ENCODE data around the gene CEP112. TPM values are rescaled to one million over a fixed set of nuclear protein-coding genes. Genes with fewer than 3 reads are reported as not detected.

The CEP112 gene
- polyA plus RNA-seq, 1 donor: 16.9 TPM

DNA sequence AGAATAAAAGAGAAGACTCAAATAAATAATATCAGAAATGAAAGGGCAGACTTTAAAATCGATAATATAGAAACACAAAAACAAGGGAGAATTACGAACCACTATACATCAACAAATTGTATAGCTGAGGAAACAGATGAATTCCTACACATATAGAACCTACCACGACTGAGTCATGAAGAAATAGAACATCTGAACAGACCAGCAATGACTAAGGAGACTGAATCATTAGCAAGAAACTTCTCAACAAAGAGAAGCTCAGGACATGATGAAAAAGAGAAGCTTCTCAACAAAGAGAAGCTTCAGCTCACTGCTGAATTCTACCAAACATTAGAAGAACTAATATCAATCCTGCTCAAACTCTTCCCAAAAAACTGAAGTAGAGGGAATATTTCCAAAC lies 255.9 kb downstream of the CEP112 start:
- DNase-seq (ENCODE audit: low read depth): no peak

DNA sequence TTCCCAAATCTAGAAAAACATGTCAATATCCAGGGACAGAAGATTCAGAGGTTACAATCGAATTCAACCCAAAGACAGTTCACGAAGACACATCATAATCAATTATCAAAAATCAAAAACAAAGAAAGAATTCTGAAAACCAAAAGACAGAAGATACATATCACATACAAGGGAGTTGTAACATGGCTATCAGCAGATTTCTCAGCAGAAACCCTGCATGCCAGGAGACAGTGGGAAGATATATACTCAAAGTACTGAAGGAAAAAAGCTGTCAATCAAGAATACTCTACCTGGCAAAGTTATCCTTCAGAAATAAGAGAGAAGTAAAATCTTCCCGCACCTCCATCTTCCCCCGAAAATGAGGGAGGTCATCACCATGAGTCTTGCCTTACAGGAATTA lies 258.6 kb downstream of the CEP112 start:
- DNase-seq (ENCODE audit: low read depth): no peak

DNA sequence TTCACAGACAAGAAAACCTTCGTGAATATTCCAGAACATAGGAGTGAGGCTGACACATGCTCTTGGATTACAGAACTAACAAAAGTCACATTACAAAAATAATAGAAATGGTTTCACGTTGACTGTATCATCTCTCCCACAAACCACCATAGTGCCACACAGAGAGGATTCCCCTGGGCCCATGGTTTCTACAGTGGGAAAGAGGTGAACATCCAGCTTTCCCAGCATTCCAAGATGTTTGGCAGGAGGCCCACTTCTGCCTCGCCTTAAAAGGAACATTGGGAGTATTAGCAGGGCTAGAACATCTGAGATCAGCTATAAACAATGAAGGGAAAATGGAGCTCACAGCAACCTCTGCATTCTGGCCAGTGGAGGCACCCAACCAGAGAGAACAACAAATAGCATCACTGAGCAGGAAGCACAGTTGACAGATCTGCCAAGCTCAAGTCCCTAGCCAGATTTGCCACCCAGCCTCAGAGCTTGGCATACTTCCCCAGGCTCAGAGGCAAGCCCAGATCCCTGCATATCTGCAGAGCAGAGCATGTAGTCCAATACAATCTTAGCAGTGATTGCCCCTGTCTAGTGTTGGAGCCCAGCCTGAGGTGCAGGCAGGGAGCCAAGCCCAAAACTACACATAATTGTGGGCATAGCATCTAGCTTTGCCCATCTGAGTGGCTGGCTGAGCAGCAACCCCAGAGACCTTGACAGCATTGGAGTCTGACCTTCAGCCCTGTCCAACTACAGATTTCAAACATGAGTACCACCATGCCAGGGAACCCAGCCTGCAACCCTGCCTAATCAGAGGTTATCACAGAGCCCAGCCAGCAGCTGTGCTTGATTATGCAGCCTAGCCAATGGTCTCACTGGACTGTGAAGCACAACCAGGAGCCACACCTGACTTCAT lies 260.4 kb downstream of the CEP112 start:
- no peak for DNase-seq (ENCODE audit: low read depth)

DNA sequence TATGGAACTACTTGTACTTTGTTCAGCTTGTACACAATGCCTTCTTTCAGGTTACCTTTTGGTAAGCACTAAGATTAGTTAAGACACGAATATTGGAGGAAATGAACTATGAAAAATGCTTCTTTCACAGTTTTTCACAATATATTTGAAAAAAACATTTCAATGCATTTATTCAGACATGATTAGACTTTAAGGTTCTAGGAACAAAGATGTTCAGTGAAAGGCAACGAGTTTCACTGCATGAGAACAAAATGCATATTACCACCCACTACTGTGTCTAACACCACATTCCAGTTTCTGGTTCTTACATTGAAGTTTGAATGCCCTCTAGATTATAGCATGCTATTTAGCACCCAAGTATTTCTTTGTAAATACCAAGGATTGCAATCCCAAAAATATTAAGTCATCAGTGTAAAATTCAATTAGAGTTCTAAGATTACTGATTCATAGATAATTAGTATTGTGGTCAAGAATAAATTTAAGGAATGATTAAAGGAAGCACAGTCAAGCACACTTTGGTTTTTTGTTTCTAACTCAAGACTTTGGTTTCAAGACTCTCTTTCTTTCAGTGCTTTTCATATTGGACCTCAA lies 261.7 kb downstream of the CEP112 start:
- DNase-seq (ENCODE audit: low read depth): no peak

DNA sequence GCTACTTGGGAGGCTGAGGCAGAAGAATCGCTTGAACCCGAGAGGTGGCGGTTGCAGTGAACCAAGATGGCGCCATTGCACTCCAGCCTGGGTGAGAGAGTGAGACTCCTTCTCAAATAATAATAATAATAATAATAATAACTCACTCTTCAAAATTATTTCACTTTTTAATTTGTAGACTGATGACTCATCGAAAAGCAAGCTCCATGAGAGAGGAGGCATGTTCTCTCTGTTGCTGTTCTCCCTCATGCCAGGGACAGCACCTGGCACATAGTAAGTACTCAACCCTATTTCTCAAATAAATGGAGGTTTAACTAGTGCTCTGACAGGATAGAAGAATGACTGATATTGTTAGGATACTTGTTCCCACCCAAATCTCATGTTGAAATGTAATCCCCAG lies 265.3 kb downstream of the CEP112 start:
- DNase-seq (ENCODE audit: low read depth): no peak

DNA sequence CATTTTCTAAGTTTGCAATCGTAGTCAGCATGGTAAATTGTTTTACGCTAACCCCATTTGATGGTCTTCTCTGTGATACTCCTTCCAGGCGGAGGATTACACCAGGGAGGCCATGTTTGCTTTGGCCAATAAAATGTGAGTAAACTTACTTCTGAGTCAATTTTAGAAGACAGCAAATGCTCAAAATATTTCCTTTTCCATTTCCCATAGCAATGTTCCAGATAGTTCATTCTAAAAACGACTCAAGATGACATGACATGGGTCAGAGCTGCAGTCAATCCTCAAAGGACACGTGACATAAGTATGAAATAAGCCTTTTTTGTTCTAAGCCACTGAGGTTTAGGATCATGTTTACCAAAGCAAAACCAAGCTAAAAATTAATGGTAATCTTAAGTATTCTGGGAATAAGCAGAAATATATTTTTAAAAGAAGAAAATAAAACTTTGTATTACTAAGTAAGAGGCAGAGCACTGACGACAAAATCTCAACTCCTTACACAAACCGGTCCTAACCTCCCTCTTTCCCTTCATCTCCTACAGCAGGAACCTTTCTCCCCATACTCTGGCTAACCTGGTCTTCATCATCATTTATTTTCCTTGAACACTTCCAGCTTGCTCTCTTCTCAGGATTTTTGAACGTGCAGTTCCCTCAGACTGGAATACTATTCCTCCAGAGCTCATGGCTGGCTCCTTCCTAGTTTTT lies 266.2 kb downstream of the CEP112 start:
- peak; percentile 60 for DNase-seq (ENCODE audit: low read depth)

DNA sequence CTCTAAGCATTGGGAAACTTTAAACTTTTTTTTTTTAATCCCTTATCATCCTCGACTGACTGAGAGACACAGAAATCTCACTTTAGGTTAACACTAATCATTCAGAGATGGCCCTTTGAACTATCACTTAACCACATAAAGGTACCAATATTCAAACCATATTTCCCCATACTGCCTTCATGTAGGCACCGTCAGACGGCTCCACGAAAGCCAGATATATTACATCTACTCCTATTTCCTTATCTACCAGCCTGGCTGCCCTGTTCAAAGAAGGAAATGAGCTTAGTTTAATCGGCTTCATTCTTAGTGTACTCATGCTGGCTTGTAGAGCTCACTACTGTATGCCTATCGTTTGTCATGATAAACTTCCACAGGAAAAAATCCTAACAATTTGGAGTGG lies 270.9 kb downstream of the CEP112 start:
- no peak for DNase-seq (ENCODE audit: low read depth)

DNA sequence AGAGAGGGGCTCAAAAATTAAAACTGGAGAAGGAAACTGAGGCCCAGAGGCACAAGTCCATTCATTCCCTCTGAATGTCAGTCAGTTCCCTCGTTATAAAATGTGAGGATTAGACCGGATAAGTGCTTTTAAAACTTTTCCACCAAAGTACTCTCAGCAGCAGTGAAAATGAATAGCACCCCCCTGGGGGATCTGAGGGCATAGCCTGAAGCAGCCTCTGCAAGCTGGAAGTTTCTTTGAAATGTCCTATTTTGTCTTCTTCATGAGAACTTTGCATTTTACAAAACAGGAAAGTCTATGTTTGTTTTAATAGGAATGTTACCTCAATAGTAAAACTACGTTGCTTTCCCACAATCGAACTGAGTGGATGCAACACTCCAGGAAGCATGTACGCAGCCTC lies 273.0 kb downstream of the CEP112 start:
- DNase-seq (ENCODE audit: low read depth): no peak

DNA sequence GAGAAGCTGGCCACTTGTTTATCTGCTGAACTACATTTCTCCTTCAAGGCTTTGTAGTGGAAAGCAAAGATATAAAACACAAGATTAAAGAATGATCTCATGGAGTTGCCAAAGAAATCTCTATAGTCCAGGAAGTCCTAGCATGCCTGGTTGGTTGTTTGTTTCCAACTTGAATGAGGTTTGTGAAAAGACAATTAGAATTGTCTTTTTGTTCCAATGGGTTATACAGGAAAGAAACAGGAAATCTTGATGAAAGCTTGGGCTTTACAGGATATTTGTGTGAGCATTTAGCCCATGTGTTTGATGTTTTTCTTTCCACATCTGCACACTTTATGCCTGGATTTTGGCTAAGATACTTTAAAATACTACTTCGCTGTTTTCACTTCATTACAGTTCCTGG lies 273.4 kb downstream of the CEP112 start:
- no peak for DNase-seq (ENCODE audit: low read depth)

DNA sequence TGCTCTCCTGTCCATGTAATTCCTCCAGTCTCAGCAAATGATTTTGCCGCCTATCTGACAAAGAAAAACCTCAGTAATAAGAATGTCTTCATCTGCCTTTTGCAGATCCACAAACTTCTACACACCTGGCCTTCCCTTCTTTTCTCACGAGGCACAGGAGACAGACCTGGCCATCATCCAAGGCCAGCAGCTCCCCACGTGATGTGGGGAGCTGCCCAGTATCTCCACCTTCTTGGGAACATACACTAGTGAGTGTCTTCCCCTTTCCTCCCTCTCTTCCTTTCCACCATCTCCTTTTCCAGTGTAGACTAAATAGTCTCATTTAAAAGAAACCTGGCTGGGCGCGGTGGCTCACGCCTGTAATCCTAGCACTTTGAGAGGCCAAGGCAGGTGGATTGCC lies 274.4 kb downstream of the CEP112 start:
- DNase-seq (ENCODE audit: low read depth): no peak

DNA sequence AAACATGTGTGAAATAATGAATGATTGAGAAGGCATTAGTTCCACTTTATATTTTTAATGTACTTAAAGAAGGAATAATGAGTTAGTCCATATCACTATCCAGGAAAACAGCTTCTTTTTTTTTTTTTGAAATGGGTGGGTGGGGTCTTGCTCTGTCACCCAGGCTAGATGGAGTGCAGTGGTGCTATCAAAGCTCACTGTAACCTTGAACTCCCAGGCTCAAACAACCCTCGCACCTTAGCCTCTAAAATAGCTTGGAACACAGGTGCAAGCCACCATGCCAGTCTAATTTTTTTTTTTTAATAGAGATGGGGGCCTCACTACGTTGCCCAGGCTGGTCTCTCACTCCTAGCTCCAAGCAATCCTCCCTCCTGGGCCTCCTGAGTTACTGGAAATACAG lies 275.5 kb downstream of the CEP112 start:
- no peak for DNase-seq (ENCODE audit: low read depth)

DNA sequence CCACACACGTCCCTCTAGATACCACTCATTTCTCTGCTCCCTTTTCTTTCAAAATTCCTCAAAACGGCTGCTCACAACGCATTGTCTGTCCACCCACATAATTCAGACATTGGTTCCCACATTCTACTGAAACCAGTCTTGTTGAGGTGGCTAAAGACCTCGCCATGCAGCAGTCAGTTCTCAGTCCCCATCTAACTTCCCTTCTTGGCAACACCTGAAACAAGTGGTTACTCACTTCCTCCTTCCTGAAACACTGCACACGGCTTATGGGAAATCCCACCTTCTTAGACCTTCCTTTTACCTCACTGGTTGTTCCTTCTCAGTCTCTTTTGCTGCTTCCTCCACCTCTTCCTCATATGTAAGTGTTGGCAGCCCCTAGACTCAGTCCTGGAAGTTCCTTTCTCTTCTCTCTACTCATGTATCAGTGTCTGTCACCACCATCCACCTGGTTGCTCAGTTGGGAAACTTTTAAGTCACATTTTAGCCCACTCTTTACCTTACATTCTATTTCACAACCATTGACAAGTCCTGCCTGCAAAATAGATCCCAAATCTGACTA lies 277.1 kb downstream of the CEP112 start:
- DNase-seq (ENCODE audit: low read depth): no peak

DNA sequence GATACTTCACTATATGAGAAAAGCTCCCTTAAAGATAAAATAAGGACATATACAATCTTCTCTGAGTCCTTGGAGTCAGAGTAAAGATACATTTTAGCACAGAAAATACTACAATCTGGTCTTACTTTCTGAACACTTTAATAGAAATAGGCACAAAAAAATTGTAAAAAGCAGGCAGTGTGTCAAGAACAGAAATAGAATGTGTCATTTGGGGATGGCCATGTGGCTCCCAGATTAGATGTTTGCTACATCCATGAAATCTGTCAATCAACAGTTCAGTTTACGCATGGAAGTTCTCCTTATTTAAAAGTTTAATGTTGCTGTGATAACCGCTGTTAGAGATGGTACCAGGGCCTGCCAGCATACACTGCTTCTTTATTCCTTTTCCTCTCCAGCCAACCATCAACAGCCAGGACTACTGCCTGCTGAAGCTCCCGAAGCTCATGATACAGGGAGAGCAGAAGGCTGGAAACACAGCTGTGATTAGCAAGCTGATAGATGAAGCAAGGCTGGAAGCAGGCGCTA lies 278.5 kb downstream of the CEP112 start:
- DNase-seq (ENCODE audit: low read depth): no peak

DNA sequence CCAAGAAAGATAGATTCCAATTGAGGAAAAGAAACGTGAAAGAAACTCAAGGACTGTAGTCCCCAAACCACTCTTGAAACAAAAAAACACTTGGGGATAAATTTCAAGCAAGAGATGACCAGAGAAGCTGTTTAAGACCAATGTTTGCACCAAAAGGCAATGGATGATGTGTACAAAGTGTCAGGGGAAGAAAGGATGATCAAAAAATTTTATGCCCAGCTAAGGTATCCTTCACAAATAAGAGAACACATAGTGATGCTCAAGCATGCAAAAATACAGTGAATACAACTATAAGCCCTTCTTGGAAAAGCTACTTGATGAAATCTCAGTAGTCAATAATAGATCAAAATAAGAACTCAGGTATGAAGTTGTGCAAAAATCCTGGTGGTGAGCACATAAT lies 281.1 kb downstream of the CEP112 start:
- no peak for DNase-seq (ENCODE audit: low read depth)

DNA sequence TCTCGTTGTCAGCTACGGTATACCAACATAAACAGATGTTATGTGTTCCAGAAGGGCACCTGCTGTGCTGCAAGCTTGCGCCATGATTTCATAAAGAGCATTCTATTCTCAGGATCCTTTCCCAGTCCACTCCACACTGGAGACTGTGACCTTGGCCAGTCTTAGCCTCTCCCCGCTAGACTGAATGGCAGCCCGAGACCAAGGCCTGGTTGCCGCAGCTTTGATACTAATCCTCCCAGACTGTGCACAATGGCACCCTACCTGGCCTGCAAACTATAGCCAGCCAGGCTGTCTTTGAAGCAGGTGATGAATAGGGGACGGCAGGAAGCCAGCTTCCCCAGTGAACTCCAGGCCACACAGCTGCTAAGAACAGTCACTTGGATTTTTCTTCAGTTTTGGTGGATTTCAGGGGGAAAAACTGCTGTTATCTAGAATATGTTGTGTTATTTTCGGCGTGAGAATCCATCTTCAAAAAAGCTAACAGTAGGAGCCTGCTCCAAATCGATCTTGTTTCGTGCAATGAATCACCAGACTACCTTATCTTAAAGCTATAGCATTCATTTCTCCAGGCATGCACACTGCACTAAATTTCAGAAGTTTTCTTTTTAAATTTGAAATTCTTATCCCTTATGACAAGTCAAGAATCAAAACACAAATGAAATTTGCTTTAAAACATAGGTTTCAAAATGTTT lies 289.0 kb downstream of the CEP112 start:
- no peak for DNase-seq (ENCODE audit: low read depth)

DNA sequence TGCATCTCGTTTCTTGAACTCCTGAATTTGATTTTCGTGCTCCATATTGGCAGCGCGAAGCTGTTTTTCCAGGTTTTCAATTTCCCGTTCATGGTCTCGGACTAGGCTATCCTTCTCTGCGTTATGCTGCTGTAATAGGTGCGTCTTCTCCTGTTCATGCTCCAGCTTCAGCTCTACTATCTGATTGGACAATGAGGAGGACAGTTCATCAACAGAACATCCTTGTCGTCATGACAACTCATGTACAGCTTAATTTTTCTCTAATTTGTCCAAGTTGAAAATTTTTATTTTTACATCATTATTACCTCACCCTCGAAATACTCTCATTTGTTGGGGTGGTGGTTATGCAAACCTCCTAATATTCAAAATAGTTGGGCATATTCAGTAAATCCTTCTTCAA lies 289.8 kb downstream of the CEP112 start:
- DNase-seq (ENCODE audit: low read depth): no peak

DNA sequence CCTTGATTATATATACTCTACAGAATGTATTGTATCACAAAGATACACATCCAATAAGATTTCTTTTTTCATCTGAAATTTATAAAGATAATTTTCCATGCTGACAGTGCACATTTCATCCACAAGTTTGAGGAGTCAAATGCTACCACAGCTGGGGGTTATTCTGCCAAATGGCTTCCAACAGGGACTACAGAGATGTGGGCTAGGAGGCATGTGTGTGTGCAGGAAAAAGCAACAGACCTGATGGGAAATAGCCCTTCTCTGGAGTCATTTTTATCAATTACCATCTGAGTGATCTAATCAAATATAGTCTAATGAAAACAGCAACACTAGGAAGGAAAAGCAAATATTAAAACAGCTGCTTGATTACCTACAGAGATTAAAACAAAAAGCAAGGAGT lies 290.5 kb downstream of the CEP112 start:
- no peak for DNase-seq (ENCODE audit: low read depth)

DNA sequence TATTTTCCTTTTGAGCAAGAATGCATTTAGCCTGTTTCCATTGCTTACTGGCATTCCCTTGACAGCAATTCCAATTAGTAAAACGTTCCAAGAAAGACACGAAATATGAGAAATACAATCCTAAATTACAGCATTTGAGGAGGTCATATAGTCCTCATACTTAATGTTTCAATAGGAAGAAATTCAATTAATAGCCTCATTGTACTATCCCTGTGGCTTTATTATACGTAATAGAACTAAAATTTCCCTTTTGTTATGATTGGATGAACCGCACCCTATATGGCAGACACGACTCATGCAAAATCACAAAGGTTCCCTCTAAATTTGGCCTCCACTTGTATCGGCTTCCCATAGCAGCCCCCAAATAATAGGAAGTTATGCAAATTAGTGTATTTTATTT lies 291.7 kb downstream of the CEP112 start:
- DNase-seq (ENCODE audit: low read depth): no peak

DNA sequence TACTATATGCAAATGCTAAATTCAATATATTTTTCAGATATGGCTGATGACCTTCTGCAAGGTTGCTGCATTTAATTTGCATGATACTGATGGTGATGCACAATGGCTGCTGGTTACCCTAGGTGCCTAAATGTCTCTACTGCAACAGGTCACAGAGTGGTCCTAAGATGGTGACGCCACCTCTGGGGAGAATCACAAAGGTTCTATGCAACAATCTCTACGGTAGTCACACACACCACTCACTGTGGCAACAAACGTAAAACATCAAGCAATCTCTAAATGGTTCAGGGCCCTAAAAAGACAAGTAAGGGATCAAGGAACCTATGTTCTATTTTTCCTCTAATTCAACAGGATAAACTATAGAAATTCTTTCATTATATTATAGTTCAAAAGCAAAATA lies 293.3 kb downstream of the CEP112 start:
- DNase-seq (ENCODE audit: low read depth): no peak

DNA sequence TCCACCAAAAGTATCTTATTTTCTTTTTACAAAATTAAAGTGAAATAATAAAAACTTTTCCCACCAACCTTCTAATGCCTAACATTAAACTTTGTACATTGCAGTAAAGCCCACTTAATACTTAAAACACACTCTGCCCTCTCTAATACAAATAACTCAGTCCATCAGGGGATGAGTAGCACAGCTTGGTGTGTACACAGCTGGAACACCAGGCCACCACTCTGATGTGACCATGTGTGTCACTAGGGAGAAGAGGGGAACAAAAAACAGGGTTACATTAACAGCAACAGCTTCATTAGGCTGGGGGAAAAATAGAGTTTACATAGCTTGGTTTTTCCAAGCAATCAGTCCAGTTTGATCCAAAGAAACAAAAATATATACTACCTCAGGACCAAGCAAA lies 295.0 kb downstream of the CEP112 start:
- DNase-seq (ENCODE audit: low read depth): no peak

DNA sequence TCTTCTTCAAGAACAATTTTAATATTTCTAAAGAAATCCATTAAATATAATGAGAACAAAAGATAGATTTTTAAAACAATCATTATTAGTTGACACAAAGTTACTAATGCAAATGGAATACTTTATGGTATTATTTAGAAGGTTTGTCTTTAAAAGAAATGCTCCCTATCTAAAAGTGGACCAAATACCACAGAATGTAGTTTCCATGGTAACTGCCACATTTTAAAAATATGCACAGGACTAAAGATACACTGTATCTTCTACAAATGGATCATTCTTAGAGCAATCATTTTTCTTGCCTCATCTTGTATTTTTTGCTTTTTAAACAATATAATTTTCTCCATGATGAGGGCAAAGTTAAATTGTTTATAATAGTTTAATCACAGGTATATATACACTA lies 296.0 kb downstream of the CEP112 start:
- no peak for DNase-seq (ENCODE audit: low read depth)

Data from forelimb muscle (tissue), 1 donor.